ENCODE results near the gene NID1. TPM values are rescaled to one million over a fixed set of nuclear protein-coding genes. Genes with fewer than 3 reads are reported as not detected.

Gene NID1
- total and polyA plus RNA-seq, 4 donors, result 21.2 to 90.1 (median 55.2) TPM

DNA sequence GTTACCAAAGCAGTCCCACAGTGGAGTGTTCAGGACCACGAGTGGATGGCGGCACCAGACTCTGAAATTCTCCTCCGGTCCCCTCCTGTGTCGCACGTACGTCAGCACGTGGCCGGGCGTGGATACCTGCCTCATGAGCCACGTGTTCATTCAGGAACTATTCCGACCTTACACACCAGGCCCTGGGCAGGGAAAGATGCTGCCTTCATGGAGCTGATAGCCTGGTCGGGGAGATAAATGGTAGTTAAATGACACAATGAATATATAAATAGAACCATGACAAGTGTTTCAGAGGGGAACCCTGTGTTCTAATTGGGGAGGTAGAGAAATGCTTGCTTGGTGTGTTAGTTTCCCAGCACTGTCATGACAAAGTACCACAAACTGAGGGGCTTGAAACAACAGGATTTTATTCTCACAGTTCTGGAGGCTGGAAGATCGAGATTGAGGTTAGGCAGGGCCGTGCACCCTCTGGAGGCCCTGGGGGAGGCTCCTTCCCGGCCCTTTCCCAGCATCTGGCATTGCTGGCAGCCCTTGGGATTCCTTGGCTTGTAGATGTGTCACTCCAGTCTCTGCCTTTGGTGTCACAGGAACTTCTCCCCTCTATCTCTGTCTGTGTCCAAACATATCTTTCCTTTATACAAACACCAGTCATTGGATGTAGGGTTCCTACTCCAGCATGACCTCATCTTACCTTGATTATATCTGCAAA lies 48.6 kb upstream of the NID1 start:
- WGBS, result 82% methylated on average over 15 of the region's 15 CpGs
- H3K27me3 ChIP-seq (ENCODE audit: control insufficient read depth in 4 of 4, insufficient read depth in 4 of 4, low read length in 3 of 4), result no peaks in the 10 kb centered on the region
- no peak overlapping the region for H3K9ac ChIP-seq (ENCODE audit: low read depth in 1 of 2, low read length in 2 of 2)
- no peak overlapping the region for H3K4me3 ChIP-seq (ENCODE audit: low read depth in 1 of 3, low read length in 3 of 3)
- TF ChIP-seq, protein P1, sequence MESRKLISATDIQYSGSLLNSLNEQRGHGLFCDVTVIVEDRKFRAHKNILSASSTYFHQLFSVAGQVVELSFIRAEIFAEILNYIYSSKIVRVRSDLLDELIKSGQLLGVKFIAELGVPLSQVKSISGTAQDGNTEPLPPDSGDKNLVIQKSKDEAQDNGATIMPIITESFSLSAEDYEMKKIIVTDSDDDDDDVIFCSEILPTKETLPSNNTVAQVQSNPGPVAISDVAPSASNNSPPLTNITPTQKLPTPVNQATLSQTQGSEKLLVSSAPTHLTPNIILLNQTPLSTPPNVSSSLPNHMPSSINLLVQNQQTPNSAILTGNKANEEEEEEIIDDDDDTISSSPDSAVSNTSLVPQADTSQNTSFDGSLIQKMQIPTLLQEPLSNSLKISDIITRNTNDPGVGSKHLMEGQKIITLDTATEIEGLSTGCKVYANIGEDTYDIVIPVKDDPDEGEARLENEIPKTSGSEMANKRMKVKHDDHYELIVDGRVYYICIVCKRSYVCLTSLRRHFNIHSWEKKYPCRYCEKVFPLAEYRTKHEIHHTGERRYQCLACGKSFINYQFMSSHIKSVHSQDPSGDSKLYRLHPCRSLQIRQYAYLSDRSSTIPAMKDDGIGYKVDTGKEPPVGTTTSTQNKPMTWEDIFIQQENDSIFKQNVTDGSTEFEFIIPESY (IDR thresholded peaks at IDR 0.05), result no peak
- TF ChIP-seq, protein P2, sequence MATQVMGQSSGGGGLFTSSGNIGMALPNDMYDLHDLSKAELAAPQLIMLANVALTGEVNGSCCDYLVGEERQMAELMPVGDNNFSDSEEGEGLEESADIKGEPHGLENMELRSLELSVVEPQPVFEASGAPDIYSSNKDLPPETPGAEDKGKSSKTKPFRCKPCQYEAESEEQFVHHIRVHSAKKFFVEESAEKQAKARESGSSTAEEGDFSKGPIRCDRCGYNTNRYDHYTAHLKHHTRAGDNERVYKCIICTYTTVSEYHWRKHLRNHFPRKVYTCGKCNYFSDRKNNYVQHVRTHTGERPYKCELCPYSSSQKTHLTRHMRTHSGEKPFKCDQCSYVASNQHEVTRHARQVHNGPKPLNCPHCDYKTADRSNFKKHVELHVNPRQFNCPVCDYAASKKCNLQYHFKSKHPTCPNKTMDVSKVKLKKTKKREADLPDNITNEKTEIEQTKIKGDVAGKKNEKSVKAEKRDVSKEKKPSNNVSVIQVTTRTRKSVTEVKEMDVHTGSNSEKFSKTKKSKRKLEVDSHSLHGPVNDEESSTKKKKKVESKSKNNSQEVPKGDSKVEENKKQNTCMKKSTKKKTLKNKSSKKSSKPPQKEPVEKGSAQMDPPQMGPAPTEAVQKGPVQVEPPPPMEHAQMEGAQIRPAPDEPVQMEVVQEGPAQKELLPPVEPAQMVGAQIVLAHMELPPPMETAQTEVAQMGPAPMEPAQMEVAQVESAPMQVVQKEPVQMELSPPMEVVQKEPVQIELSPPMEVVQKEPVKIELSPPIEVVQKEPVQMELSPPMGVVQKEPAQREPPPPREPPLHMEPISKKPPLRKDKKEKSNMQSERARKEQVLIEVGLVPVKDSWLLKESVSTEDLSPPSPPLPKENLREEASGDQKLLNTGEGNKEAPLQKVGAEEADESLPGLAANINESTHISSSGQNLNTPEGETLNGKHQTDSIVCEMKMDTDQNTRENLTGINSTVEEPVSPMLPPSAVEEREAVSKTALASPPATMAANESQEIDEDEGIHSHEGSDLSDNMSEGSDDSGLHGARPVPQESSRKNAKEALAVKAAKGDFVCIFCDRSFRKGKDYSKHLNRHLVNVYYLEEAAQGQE (IDR thresholded peaks at IDR 0.05), result no peak
- TF ChIP-seq TAF1 (conservative IDR thresholded peaks at IDR 0.05), result no peak
- no peak for TF ChIP-seq YY1 (IDR thresholded peaks at IDR 0.05)
- no peak for TF ChIP-seq SP1 (IDR thresholded peaks at IDR 0.05)
- TF ChIP-seq NR2F2 (IDR thresholded peaks at IDR 0.05), result no peak
- TF ChIP-seq RAD21 (IDR thresholded peaks at IDR 0.05), result no peak
- no peaks in the 10 kb centered on the region for H3K9me3 ChIP-seq (ENCODE audit: control insufficient read depth in 4 of 4, low read length in 3 of 4)
- H3K27ac ChIP-seq (ENCODE audit: low read depth in 1 of 2, low read length in 2 of 2), result no peak overlapping the region
- no peaks in the 10 kb centered on the region for H3K36me3 ChIP-seq (ENCODE audit: control insufficient read depth in 4 of 4, insufficient read depth in 3 of 4, low read depth in 1 of 4, low read length in 3 of 4)
- peaks cover 0 to 2% (median 0%) of the 10 kb centered on the region in 4 donors for H3K4me1 ChIP-seq (ENCODE audit: control insufficient read depth in 4 of 4, insufficient read depth in 4 of 4, low read length in 3 of 4)
- no peak for DNase-seq (ENCODE audit: low spot score)

DNA sequence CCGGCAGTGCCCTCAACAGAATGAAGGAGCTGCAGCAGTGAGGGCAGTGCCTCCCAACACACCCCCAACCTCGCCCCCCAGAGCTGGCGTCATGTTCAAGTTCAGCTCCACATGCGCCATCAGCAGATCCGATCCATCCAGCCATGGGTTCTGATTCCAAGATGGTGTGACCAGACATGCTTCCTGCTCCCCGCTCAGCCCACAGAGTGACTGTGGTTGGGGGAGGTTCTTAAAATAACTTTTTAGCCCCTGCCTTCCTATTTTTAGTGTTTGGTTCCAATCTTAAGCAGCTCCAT lies 47.4 kb upstream of the NID1 start:
- H3K4me3 ChIP-seq (ENCODE audit: low read depth in 1 of 3, low read length in 3 of 3), result no peak overlapping the region
- no peaks in the 10 kb centered on the region for H3K9me3 ChIP-seq (ENCODE audit: control insufficient read depth in 4 of 4, low read length in 3 of 4)
- peaks cover 0 to 2% (median 0%) of the 10 kb centered on the region in 4 donors for H3K4me1 ChIP-seq (ENCODE audit: control insufficient read depth in 4 of 4, insufficient read depth in 4 of 4, low read length in 3 of 4)
- no peaks in the 10 kb centered on the region for H3K27me3 ChIP-seq (ENCODE audit: control insufficient read depth in 4 of 4, insufficient read depth in 4 of 4, low read length in 3 of 4)
- no peaks in the 10 kb centered on the region for H3K36me3 ChIP-seq (ENCODE audit: control insufficient read depth in 4 of 4, insufficient read depth in 3 of 4, low read depth in 1 of 4, low read length in 3 of 4)
- 95% methylated on average over 6 of the region's 6 CpGs for WGBS
- TF ChIP-seq SP1 (IDR thresholded peaks at IDR 0.05), result no peak
- no peak for TF ChIP-seq NR2F2 (IDR thresholded peaks at IDR 0.05)
- no peak for TF ChIP-seq HNF4G (IDR thresholded peaks at IDR 0.05)
- TF ChIP-seq GABPA (IDR thresholded peaks at IDR 0.05 in 1 of 2, conservative IDR thresholded peaks at IDR 0.05 in 1 of 2), result no peak
- TF ChIP-seq RXRA (IDR thresholded peaks at IDR 0.05), result no peak
- no peak for TF ChIP-seq HNF4A (conservative IDR thresholded peaks at IDR 0.05)
- TF ChIP-seq, protein P3, sequence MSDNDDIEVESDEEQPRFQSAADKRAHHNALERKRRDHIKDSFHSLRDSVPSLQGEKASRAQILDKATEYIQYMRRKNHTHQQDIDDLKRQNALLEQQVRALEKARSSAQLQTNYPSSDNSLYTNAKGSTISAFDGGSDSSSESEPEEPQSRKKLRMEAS (IDR thresholded peaks at IDR 0.05), result no peak
- no peak overlapping the region for H3K9ac ChIP-seq (ENCODE audit: low read depth in 1 of 2, low read length in 2 of 2)
- H3K27ac ChIP-seq (ENCODE audit: low read depth in 1 of 2, low read length in 2 of 2), result no peak overlapping the region
- DNase-seq (ENCODE audit: low spot score), result no peak
